SK-N-MC (cell line): ENCODE results near the gene IDH3A.

Experiments used
- EZH2 ChIP-seq: fragments of 200-600 bp; sonication (generic); IDR thresholded peaks from one replicate; pipeline ENCODE4 v1.6.1; 2017; ENCODE audit warnings: antibody characterized with exemption
- POLR2AphosphoS5 ChIP-seq: IDR thresholded peaks from 2 replicates; pipeline ENCODE4 v1.6.1; 2012; ENCODE audit warnings: mild to moderate bottlenecking, low read depth, low read length, borderline replicate concordance

- no peak for TF ChIP-seq EZH2
- TF ChIP-seq POLR2AphosphoS5: no peak
Observed at GRCh38 chr15:78174401-78174800, 25.2 kb downstream of the IDH3A start.
